Measurements from ENCODE around the gene SYNJ2.
"Not testable (repeated sequence)": the region's sequence is repeated elsewhere in the genome, so short reads cannot be mapped to it uniquely, and the experiment has no call there.

Gene SYNJ2
- total RNA-seq, result 46.9 reads per million, percentile 67 among the genes with 10 or more reads in this experiment

DNA sequence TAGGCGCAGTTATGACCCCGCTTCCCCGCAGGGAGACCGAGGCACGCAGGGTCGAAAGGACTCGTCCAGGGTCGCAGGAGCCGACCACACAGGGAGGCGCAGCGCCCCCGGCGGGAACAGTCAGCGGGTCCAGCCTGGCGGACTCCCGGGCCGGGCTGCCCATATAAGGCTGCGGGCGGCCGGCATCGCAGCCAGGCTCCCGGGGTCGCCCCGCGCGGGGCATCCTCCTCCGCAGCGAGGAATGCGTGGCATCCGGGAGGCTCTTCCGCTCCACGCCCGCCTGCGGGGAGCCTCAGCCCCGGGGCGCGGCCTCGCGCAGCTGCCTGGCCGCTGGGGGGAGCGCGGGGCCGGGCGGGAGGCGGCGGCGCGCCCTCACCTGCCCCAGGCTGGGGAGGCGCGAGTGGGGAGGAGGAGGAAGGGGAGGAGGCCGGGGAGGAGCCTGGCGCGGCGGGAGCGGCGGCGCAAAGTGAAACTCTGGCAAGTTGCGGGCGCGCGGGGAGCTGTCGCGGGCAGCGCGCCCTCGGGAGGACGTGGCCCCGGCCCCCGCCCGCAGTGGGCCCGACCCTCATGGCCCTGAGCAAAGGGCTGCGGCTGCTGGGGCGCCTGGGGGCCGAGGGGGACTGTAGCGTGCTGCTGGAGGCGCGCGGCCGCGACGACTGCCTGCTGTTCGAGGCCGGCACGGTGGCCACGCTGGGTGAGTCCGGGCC is at the start of gene SYNJ2:
SYNJ2 (plus strand) TSS at position 469 of the 707 bp plus-strand sequence; CDS start at position 568, 99 bp downstream.
- peak; percentile 75 for DNase-seq

- DNase-seq, result no peak
Measured at GRCh38 chr6:157935786-157936185, 45.9 kb upstream of the SYNJ2 start.

DNA sequence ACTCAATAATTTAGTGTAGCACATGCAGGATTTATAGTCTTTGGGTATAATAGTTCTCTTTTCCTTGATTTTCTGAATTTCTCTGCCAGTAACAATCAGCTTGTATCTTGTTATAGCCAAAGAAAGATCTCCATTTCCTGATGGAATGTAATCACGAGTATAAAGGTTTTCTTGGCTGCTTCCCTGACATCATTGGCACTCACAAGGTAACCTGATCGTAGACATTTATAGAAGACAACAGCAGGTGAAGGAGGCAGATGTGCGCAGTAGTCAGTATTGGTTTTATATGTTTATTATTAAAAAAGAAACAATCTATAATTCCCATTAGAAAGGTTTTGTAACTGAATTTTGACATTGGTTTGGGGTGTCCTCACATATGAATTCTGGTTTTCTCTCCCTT is 44.3 kb upstream of the SYNJ2 start:
- DNase-seq, result no peak

- DNase-seq, result no peak
Measured at GRCh38 chr6:157937916-157938315, 43.7 kb upstream of the SYNJ2 start.

DNA sequence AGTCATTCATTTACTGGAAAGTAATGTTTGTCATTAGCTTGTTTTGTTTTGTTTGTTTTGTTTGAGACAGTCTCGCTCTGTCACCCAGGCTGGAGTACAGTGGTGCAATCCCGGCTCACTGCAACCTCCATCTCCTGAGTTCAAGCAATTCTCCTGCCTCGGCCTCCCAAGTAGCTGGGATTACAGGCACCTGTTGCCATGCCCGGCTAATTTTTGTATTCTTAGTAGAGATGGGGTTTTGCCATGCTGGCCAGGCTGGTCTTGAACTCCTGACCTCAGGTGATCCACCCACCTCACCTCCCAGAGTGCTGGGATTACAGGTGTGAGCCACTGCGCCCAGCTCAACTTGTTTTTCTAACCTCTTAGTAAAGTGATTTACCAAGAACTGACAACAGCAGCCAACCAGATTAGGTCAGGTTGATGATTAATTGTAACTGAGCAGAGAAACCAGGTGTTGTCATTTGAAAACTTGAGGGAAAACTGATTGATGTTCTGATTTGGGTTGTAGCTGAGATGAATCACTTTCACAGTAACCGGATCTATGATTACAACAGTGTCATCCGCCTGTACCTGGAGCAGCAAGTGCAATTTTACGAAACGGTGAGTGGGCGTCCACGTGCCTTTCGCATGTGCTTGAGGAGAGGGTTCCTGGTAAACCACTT is 41.2 kb upstream of the SYNJ2 start:
- DNase-seq, result not testable (repeated sequence)

DNA sequence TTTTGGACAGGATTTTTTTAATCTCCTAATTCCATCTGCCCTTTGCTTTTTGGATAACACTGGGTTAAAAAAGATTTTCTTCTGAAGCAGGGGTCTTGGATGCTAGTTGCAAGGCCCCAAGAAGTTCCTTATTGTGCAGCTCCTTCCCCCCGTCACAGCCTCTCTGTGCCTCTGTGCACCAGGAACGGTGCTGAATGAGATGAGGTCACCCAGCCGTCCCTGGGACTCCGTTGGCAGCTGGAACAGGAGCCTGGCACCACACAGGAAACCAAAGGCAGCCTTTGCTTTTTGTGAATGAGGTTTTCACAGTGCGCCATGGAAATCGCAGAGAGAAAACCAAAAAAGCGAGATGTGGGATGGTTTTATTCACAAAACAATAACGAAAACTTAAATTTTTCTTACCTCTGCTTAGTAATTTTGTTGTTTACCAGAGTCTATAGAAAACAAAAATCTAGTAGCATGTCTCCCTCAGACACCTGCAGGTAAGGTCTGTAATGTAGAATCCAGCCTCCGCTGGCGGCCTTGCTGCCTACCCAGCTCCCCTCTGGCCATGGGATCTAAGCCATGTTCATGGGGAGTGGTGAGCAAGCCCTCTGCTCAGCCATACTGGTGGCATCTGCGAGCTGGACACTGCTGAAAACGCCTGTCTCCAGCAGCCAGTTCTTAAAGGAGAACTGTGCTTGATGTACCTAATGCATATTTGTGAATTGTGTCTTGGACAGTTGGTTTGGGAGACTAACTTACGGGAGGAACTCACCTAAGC is 40.4 kb upstream of the SYNJ2 start:
- no peak for DNase-seq

- no peak for DNase-seq
Measured at GRCh38 chr6:157942351-157942750, 39.3 kb upstream of the SYNJ2 start.

- no peak for DNase-seq
Measured at GRCh38 chr6:157943249-157943963, 38.3 kb upstream of the SYNJ2 start.

- DNase-seq, result no peak
Measured at GRCh38 chr6:157943964-157944283, 37.7 kb upstream of the SYNJ2 start.

GRCh38 chr6:157944983-157945931 is 36.4 kb upstream of the SYNJ2 start:
- DNase-seq, result no peak

DNA sequence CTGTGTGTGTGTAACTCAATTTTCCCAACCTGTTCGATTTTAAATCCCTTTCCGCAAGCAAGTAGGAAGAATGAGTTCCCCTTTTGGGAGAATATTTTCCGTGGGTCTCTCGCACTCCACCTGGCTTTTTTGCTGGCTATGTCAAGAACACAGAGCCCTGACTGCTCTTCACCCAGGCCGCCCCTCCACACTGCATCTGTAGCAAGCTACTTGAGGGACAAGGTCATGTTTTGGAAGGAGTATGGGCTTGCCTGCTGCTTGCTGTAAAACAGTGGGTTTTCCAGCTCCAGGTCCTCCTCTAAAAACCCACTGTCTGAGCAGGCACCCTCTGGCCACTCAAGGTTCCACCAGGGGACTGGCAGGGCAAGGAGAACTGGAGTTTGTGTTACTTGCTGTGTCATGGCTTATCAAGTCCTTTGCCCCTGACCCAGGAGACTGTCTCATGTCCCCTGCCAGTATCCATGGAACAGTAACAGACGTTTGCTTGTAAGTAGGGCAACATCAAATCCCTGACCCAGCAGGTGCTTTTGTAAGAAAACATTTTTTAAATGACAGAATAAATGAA is 35.5 kb upstream of the SYNJ2 start:
- no peak for DNase-seq

DNA sequence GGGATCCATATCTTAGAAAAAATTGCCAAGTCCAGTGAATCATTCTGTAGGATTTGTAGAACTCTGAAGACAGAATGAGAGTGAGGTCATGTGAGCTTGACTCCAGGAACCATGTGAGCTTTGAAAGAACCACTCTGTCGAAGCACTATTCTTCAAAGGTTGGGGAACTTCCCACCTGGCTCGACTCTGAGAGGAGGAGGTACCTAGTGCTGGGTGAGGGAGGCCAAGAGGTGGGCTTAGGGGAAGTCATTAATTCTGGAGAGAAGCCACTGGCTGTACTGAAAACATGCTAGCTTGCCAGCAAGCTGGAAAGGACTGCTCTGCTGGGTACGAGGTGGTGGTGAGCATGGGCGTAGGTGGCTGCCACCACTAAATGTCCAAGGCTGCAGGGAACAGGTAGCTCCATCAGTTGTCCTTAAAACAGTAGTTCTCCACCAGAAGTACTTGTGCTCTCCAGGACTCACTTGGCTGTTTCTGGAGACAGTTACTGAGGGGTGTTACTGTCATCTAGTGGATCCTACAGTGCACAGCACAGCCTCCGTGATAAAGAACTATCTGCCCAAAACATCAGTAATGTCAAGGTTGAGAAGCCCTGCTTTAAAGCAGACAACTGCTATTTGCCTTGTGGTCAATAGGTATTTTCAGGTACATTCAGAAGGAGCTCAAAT is 34.7 kb upstream of the SYNJ2 start:
- DNase-seq, result no peak

- DNase-seq, result not testable (repeated sequence)
Measured at GRCh38 chr6:157950899-157951298, 30.8 kb upstream of the SYNJ2 start.

DNA sequence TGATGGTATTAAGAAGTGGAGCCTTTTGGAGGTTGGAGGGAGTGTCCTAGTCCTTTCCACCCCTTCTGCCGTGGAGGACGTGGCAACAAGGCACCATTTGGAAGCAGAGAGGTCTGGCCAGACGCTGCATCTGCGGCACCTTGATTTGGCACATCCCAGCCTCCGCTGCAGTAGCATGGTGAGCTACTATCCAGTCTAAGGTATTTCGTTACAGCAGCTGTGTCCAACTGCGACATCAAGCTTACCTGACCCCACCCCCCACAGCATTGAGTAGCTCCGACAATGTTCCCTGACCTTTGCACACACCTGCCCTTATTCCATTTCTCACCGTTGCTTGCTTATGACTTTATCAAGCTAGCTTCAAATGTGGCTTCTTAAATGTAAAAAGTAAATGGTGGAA is 29.8 kb upstream of the SYNJ2 start:
- DNase-seq, result no peak

DNA sequence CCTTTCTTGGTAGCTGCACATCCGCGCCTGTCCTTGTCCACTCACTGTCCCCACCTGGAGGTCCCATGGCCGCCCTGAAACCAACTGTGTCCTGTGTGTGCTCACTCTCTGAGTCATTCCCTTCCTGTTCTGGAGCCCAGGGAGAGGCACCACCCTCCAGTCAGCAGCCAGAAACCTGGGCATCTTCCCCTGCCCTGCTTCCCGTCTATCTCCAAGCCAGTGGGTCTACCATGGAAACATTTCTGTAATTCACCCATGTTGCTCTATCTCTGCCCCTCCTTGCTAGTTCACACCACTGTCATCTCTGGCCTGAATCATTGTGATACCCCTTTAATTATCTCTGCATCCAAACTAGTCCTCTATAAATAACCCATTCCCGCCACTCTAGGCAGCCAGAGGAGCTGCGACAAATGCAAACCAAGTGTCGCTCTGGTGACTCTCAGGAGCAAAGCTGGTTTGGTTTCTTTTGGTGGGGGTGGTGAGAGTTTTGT is 28.8 kb upstream of the SYNJ2 start:
- no peak for DNase-seq

DNA sequence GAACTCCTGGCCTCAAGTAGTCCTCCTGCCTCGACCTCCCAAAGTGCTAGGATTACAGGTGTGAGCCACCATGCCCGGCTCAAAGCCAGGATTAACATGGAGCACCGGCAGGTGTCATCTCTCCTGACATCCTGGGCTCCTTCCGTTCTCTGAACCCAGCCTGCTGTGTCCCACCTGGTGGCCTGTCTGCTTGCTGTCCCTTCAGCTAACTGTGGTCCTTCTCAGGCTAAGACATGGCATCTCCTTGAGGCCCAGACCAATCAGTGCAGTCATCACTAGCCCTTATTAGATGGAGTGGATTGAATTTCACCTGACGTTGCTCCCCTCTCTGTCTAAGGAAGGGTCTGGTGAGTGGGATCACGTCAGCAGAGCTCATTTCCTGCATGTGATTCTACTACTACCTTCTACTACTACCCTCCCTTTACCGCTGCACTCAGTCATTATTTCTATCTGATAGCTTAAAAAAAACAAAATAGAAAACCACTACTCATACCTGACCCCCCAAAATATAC is 28.0 kb upstream of the SYNJ2 start:
- no peak for DNase-seq

- no peak for DNase-seq
Measured at GRCh38 chr6:157954150-157955117, 27.2 kb upstream of the SYNJ2 start.

GRCh38 chr6:157955675-157956074 is 26.0 kb upstream of the SYNJ2 start:
- no peak for DNase-seq

- no peak for DNase-seq
Measured at GRCh38 chr6:157956171-157956730, 25.4 kb upstream of the SYNJ2 start.
